Stimulated activated CD4-positive, alpha-beta T cell treated with anti-CD3 and anti-CD28 coated beads, Interleukin-4, amount 100 ng/mL, for 24 hours (primary cell): ENCODE data around the gene ACSL3.
"Not testable (repeated sequence)": the region's sequence is repeated elsewhere in the genome, so short reads cannot be mapped to it uniquely, and the experiment has no call there.

Experiments used
- DNase-seq: peaks from one replicate; pipeline ENCODE4 v3.0.0-alpha.2; 2020

Gene ACSL3

GRCh38 chr2:222979484-222979883, 118.6 kb downstream of the ACSL3 start:
- DNase-seq = no peak

GRCh38 chr2:222982010-222982908, 121.4 kb downstream of the ACSL3 start:
- DNase-seq = no peak

DNA sequence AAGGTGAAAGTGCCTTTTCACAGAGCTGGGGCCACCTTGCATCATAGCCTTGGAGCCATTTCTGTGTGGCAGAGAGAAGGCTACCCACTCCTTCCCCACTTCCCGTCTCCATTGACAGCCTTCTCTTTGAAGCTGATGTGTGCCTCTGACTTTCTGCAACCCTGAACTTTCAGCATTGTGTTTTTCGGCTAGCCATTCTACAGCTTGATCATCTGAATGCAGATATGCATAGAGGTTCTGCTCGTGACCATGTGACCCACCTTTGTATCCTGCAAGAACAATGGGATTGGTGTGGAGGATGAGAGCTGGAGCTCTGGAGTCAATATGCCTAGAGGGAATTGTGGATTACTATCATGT, 122.1 kb downstream of the ACSL3 start:
- DNase-seq = no peak

DNA sequence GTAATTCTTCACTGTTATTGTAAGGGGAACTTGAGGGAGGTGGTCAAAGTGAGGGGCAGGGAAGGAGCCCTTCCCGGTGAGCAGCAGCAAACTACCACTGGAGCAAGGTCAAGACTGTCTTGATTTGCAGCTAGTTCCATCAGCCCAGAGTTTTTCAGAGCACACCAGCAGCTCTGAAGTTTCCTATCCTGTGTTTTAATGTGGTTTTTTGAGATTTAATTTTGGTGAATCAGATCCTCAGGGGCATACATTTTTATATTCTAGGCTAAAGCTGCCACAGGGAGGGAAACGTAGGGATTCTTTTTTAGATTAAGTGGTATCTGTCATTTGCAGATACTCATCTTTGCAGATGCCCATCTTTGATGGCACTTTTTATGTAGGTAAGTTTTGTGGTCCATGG, 124.1 kb downstream of the ACSL3 start:
- no peak for DNase-seq

DNA sequence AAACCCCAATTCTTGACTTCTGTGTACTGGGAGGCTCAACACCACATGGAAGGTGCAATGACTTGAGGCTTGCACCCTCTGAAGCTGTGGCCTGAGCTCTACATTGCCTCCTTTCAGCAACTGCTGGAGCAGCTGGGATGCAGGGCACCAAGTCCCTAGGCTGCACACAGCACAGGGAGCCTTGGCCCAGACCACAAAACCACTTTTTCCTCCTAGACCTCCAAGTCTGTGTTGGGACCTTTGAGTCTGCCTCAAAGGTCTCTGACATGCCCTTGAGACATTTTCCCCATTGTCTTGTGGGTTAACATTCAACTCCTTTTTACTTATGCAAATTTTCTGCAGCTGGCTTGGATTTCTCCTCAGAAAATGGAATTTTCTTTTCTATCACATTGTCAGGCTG, 128.6 kb downstream of the ACSL3 start:
- DNase-seq = no peak

DNA sequence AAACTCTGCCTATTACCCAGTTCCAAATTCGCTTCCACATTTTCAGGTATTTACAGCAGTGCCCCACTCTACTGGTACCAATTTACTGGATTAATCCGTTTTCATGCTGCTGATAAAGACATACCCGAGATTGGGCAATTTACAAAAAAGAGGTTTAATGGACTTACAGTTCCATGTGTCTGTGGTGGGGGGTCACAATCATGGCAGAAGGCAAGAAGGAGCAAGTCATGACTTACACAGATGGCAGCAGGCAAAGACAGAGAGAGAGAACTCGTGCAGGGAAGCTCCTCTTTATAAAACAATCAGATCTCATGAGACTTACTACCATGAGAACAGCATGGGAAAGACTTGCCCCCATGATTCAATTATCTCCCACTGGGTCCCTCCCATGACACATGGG, 129.4 kb downstream of the ACSL3 start:
- DNase-seq = not testable (repeated sequence)

- DNase-seq = no peak
Observed at GRCh38 chr2:222992137-222992536, 131.3 kb downstream of the ACSL3 start.
